Tibial nerve (tissue), 3 donors: ENCODE measurements around the gene USE1.

ENCODE experiments used
- EP300 ChIP-seq, 2 donors: sonication (generic); formaldehyde crosslinking; IDR thresholded peaks; one replicate each; pipeline ENCODE4 v1.6.1; 2017; ENCODE audit warnings: antibody characterized with exemption in 2 of 2, mild to moderate bottlenecking in 1 of 2
- POLR2A ChIP-seq, 2 donors: fragments of 450-650 bp; IDR thresholded peaks; one replicate each; pipeline ENCODE4 v1.6.1; 2017; ENCODE audit warnings: antibody characterized with exemption in 2 of 2, mild to moderate bottlenecking in 2 of 2, moderate library complexity in 2 of 2

DNA sequence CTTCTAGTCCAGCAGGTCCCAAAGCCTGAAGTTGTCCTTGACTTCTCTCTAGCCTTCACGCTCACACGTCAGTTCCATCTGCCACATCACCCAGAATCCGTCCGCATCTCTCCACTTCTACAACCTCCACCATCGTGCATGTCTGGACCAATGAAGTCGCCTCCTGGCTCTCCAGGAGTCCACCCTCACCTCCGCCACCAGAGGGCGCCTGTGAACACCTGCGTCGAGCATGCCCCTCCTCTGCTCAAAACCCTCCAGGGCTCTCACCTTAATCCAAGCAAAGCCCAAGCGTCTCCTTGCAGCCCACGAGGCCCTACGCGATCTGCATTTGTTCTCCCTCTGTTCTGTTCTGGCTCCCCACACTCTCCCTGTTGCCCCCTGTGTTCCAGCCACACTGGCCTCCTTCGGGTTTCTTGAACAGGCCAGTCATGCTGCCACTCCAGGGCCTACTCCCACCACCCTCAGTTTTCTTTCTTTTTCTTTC, 45.7 kb downstream of the USE1 start:
- TF ChIP-seq POLR2A (IDR thresholded peaks at IDR 0.05) (no peak), EP300 (IDR thresholded peaks at IDR 0.05) (no peak)
